Gastrocnemius medialis (tissue), 4 donors: ENCODE results near the gene SMIM43.

Experiments
- POLR2A ChIP-seq, 2 donors: fragments of 450-650 bp; IDR thresholded peaks; one replicate each; pipeline ENCODE4 v1.6.1; 2017; ENCODE audit warnings: antibody characterized with exemption in 2 of 2, mild to moderate bottlenecking in 2 of 2, moderate library complexity in 2 of 2
- TF ChIP-seq, protein P1 (sequence below), 5 experiments: fragments of 450-650 bp in 3 of 5; fragments of 200-600 bp in 2 of 5; sonication (generic) in 2 of 5; IDR thresholded peaks in 4 of 5; conservative IDR thresholded peaks in 1 of 5; 1 replicate in 4 of 5; 2 replicates in 1 of 5; pipeline ENCODE4 v1.5.1; 2016 to 2019; ENCODE audit warnings: antibody characterized with exemption in 5 of 5, mild to moderate bottlenecking in 3 of 5, moderate library complexity in 3 of 5

GRCh38 chr4:121773883-121774282 lies 8.9 kb upstream of the SMIM43 start:
- TF ChIP-seq, protein P1, sequence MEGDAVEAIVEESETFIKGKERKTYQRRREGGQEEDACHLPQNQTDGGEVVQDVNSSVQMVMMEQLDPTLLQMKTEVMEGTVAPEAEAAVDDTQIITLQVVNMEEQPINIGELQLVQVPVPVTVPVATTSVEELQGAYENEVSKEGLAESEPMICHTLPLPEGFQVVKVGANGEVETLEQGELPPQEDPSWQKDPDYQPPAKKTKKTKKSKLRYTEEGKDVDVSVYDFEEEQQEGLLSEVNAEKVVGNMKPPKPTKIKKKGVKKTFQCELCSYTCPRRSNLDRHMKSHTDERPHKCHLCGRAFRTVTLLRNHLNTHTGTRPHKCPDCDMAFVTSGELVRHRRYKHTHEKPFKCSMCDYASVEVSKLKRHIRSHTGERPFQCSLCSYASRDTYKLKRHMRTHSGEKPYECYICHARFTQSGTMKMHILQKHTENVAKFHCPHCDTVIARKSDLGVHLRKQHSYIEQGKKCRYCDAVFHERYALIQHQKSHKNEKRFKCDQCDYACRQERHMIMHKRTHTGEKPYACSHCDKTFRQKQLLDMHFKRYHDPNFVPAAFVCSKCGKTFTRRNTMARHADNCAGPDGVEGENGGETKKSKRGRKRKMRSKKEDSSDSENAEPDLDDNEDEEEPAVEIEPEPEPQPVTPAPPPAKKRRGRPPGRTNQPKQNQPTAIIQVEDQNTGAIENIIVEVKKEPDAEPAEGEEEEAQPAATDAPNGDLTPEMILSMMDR (IDR thresholded peaks at IDR 0.05 in 4 of 5, conservative IDR thresholded peaks at IDR 0.05 in 1 of 5) = no peak
- TF ChIP-seq POLR2A (IDR thresholded peaks at IDR 0.05) = no peak
